CD4-positive, alpha-beta T cell (primary cell): Measurements from ENCODE around the gene ALDH3B1. TPM values are rescaled to one million over a fixed set of nuclear protein-coding genes. Genes with fewer than 3 reads are reported as not detected.
A peak's percentile ranks its signal among the peaks of the same experiment; 100 is the strongest.

Experiments used
- ATAC-seq: fragments of 200-7000 bp; cut with Tn5 transposase; one replicate; pipeline ENCODE4 v1.10.0; 2022; ENCODE audit warnings: mild to moderate bottlenecking; ENCODE audit not compliant: poor library complexity
- CTCF ChIA-PET: fragments of 350-600 bp; sonication (Branson Sonifier 250); formaldehyde crosslinking; loops from one replicate; lab custom pipeline; 2021; ENCODE audit warnings: antibody characterized with exemption, inconsistent platforms; lab: Charles Lee
- POLR2A ChIA-PET: fragments of 350-600 bp; sonication (Branson Sonifier 250); formaldehyde crosslinking; loops from one replicate; lab custom pipeline; 2021; ENCODE audit warnings: antibody characterized with exemption, inconsistent platforms; lab: Charles Lee
- DNase-seq, 14 experiments: peaks; one replicate each; pipeline ENCODE4 v3.0.0-alpha.2; 2013 to 2020; ENCODE audit warnings: mixed read lengths in 2 of 14
- H3K27ac ChIP-seq, 2 donors: one replicate each; pipeline versions ENCODE4 v1.5.1 to v1.7.0; 2013; ENCODE audit warnings: low read length in 2 of 2, low read depth in 1 of 2, mild to moderate bottlenecking in 1 of 2
- H3K27me3 ChIP-seq, 2 experiments: 1 replicate in 1 of 2; 2 replicates in 1 of 2; pipeline versions ENCODE4 v1.6.1 to v1.7.0; 2013; ENCODE audit warnings: low read length in 2 of 2, control low read depth in 1 of 2, mild to moderate bottlenecking in 1 of 2, moderate library complexity in 1 of 2; ENCODE audit not compliant: insufficient read depth in 2 of 2, control insufficient read depth in 1 of 2
- H3K36me3 ChIP-seq: one replicate; pipeline ENCODE4 v1.6.1; 2013; ENCODE audit warnings: low read length, control low read depth; ENCODE audit not compliant: insufficient read depth
- H3K4me1 ChIP-seq: one replicate; pipeline ENCODE4 v1.6.1; 2013; ENCODE audit warnings: low read length, control low read depth; ENCODE audit not compliant: insufficient read depth
- H3K4me3 ChIP-seq: one replicate; pipeline ENCODE4 v1.5.1; 2013; ENCODE audit warnings: mild to moderate bottlenecking, low read length, moderate library complexity
- H3K9me3 ChIP-seq, 2 experiments: 1 replicate in 1 of 2; 2 replicates in 1 of 2; pipeline versions ENCODE4 v1.6.1 to v1.7.0; 2013; ENCODE audit warnings: low read length in 2 of 2, mild to moderate bottlenecking in 2 of 2, control low read depth in 1 of 2, moderate library complexity in 1 of 2; ENCODE audit not compliant: control insufficient read depth in 1 of 2, insufficient read depth in 1 of 2
- H3K27ac Mint-ChIP-seq: one replicate; pipeline ENCODE4 v1.8.0; 2020; ENCODE audit warnings: mixed read lengths
- H3K27me3 Mint-ChIP-seq: one replicate; pipeline ENCODE4 v1.8.0; 2021; ENCODE audit warnings: mixed read lengths
- H3K36me3 Mint-ChIP-seq: one replicate; pipeline ENCODE4 v1.8.0; 2021; ENCODE audit warnings: low read depth, mixed read lengths
- H3K4me1 Mint-ChIP-seq: one replicate; pipeline ENCODE4 v1.8.0; 2021; ENCODE audit warnings: low read depth, mixed read lengths
- H3K4me3 Mint-ChIP-seq: one replicate; pipeline ENCODE4 v1.8.0; 2020; ENCODE audit warnings: mild to moderate bottlenecking, mixed read lengths
- H3K9me3 Mint-ChIP-seq: one replicate; pipeline ENCODE4 v1.8.0; 2020; ENCODE audit warnings: mixed read lengths
- CTCF ChIP-seq: fragments of 200-600 bp; IDR thresholded peaks from one replicate; pipeline ENCODE4 v1.8.0; 2022; ENCODE audit warnings: antibody characterized with exemption, mild to moderate bottlenecking
- intact Hi-C, 2 experiments: fragments of 100-400 bp; cut with DNase I in 1 of 2; cut with micrococcal nuclease in 1 of 2; formaldehyde crosslinking; loops; one replicate each; pipeline versions ENCODE4 v1.15.1 to v1.9.0; 2023 to 2025; cut with DNase I, micrococcal nuclease
- total RNA-seq, 174 experiments: library from RNA in 2 of 174; stranded (reverse) in 2 of 174; gene quantifications; one replicate each; pipeline ENCODE4 v1.2.3 and lab custom pipeline; 2021 to 2026

The ALDH3B1 gene
- total RNA-seq, 2 experiments from 2014 or later, result 0.34 to 0.44 TPM

- DNase-seq, result no peak
- Histone ChIP-seq H3K4me3 (no peak overlapping the region), H3K27me3 (no peaks in the 10 kb centered on the region), H3K4me1 (peaks cover 39% of the 10 kb centered on the region), H3K27ac (no peak overlapping the region), H3K36me3 (peaks cover 17% of the 10 kb centered on the region), H3K9me3 (no peaks in the 10 kb centered on the region)
- TF ChIP-seq CTCF, result no peak
- no peak for ATAC-seq
- intact Hi-C loops, result no loop called here
- Mint-ChIP-seq H3K27ac (no peak overlapping the region), H3K9me3 (peaks cover 2% of the 10 kb centered on the region), H3K4me3 (peak overlapping the region; percentile 94), H3K4me1 (peaks cover 20% of the 10 kb centered on the region), H3K27me3 (no peaks in the 10 kb centered on the region), H3K36me3 (peaks cover 11% of the 10 kb centered on the region)
- ChIA-PET CTCF (no interaction called here), POLR2A (interaction anchor here (2.7 kb wide), 1 partner anchor 10 kb away, joined by 9 read pairs; the partner anchor contains the start of gene TCIRG1)
Observed at GRCh38 chr11:68028802-68029545, 18.8 kb downstream of the ALDH3B1 start.

GRCh38 chr11:68030318-68031143 lies 20.4 kb downstream of the ALDH3B1 start, which contains the start of gene NDUFS8:
NDUFS8 (plus strand) TSS chr11:68030681; CDS start chr11:68032152, 1,471 bp downstream.
- Histone ChIP-seq H3K36me3 (peaks cover 22% of the 10 kb centered on the region), H3K4me3 (peak within 1 kb of the TSS; percentile 79), H3K27me3 (no peaks in the 10 kb centered on the region), H3K27ac (peak within 1 kb of the TSS; percentile 76 to 79), H3K4me1 (peaks cover 43% of the 10 kb centered on the region), H3K9me3 (no peaks in the 10 kb centered on the region)
- DNase-seq (peak; percentile 90 to 99 (median 94)), ATAC-seq (peak; percentile 95)
- POLR2A ChIA-PET, result interaction anchor here (0.7 to 2.7 kb wide), 4 partner anchors 8 to 90 kb away, joined by 3 to 21 read pairs (median 6); partner anchors contain the start of gene TCIRG1
- H3K27ac Mint-ChIP-seq, result peak within 1 kb of the TSS; percentile 87
- peaks cover 24% of the 10 kb centered on the region for H3K4me1 Mint-ChIP-seq
- peak within 1 kb of the TSS; percentile 94 for H3K4me3 Mint-ChIP-seq
- H3K36me3 Mint-ChIP-seq, result peaks cover 11% of the 10 kb centered on the region
- CTCF ChIA-PET, result interaction anchor here (0.7 to 1.2 kb wide), 2 partner anchors 36 to 75 kb away, joined by 3 read pairs; no protein-coding TSS in a partner anchor
- H3K9me3 Mint-ChIP-seq, result no peaks in the 10 kb centered on the region
- no peaks in the 10 kb centered on the region for H3K27me3 Mint-ChIP-seq
- intact Hi-C loops, result loop anchor here (1.0 to 5.0 kb wide), 4 partner anchors 9 to 240 kb away; partner anchors contain the start of genes C11orf24 (in 1 of the 2), CHKA (in 1 of the 2) and TCIRG1 (in 1 of the 2)
- no peak for TF ChIP-seq CTCF

- Histone ChIP-seq H3K27ac (peak overlapping the region; percentile 76 to 79), H3K4me3 (peak overlapping the region; percentile 79), H3K27me3 (no peaks in the 10 kb centered on the region), H3K4me1 (peaks cover 46% of the 10 kb centered on the region), H3K9me3 (no peaks in the 10 kb centered on the region), H3K36me3 (peaks cover 22% of the 10 kb centered on the region)
- peak overlapping the region; percentile 94 for H3K4me3 Mint-ChIP-seq
- H3K36me3 Mint-ChIP-seq, result peaks cover 11% of the 10 kb centered on the region
- CTCF ChIA-PET, result no interaction called here
- DNase-seq, result peak in 3 of 14 experiments; percentile 29 to 53 (median 39)
- H3K4me1 Mint-ChIP-seq, result peaks cover 24% of the 10 kb centered on the region
- intact Hi-C loops, result loop anchor here in 1 of 2 experiments (2.0 to 5.0 kb wide), 3 partner anchors 90 to 240 kb away; partner anchors contain the start of genes C11orf24 and CHKA
- TF ChIP-seq CTCF, result no peak
- H3K27ac Mint-ChIP-seq, result peak overlapping the region; percentile 87
- POLR2A ChIA-PET, result interaction anchor here (1.0 to 2.7 kb wide), 3 partner anchors 8 to 89 kb away, joined by 3 to 21 read pairs (median 9); partner anchors contain the start of gene TCIRG1
- H3K27me3 Mint-ChIP-seq, result no peaks in the 10 kb centered on the region
- ATAC-seq, result no peak
- H3K9me3 Mint-ChIP-seq, result no peaks in the 10 kb centered on the region
Observed at GRCh38 chr11:68031144-68031464, 21.0 kb downstream of the ALDH3B1 start.
